HFFc6 (cell line): Measurements from ENCODE around the gene AKT3. TPM values are rescaled to one million over a fixed set of nuclear protein-coding genes. Genes with fewer than 3 reads are reported as not detected.
A peak's percentile ranks its signal among the peaks of the same experiment; 100 is the strongest.

ENCODE experiments used
- DNase-seq: peaks from one replicate; pipeline ENCODE4 v3.0.0-alpha.2; 2018
- H3K27ac Mint-ChIP-seq: 2 replicates; pipeline ENCODE4 v1.8.0; 2020; ENCODE audit warnings: mild to moderate bottlenecking, mixed read lengths
- H3K27me3 Mint-ChIP-seq: 2 replicates; pipeline ENCODE4 v1.8.0; 2021; ENCODE audit warnings: mild to moderate bottlenecking, moderate library complexity, mixed read lengths; ENCODE audit not compliant: insufficient read depth
- H3K36me3 Mint-ChIP-seq: 2 replicates; pipeline ENCODE4 v1.8.0; 2021; ENCODE audit warnings: low read depth, mixed read lengths
- H3K4me1 Mint-ChIP-seq: 2 replicates; pipeline ENCODE4 v1.8.0; 2020; ENCODE audit warnings: low read depth, mixed read lengths
- H3K4me3 Mint-ChIP-seq: 2 replicates; pipeline ENCODE4 v1.8.0; 2020; ENCODE audit warnings: mild to moderate bottlenecking, moderate library complexity, mixed read lengths
- H3K9me3 Mint-ChIP-seq: 2 replicates; pipeline ENCODE4 v1.8.0; 2020; ENCODE audit warnings: mild to moderate bottlenecking, mixed read lengths
- CTCF ChIP-seq: fragments of 200-600 bp; sonication (generic); IDR thresholded peaks from 2 replicates; pipeline ENCODE4 v1.5.0; 2021; ENCODE audit warnings: antibody characterized with exemption, mild to moderate bottlenecking
- total RNA-seq, 6 experiments: library from RNA; stranded (reverse); fragmentation: NEBNext Ultra II Directional; extraction: Animal tissue kit (Norgen Biotek cat#: 25700); gene quantifications; 2 replicates in 1 of 6; 3 replicates in 5 of 6; pipeline ENCODE4 v1.2.3, GENCODE V29; 2021

The AKT3 gene
- total RNA-seq, 6 experiments from 2014 or later = 66.8 to 85.4 (median 75.1) TPM

- peaks cover 86% of the 10 kb centered on the region for H3K4me1 Mint-ChIP-seq
- no peak for TF ChIP-seq CTCF
- H3K36me3 Mint-ChIP-seq = peaks cover 24% of the 10 kb centered on the region
- H3K9me3 Mint-ChIP-seq = no peaks in the 10 kb centered on the region
- H3K4me3 Mint-ChIP-seq = no peak overlapping the region
- DNase-seq = no peak
- H3K27ac Mint-ChIP-seq = no peak overlapping the region
- H3K27me3 Mint-ChIP-seq = no peaks in the 10 kb centered on the region
Observed at GRCh38 chr1:243723050-243723449, 127.0 kb downstream of the AKT3 start.

GRCh38 chr1:243719476-243719875 is 130.6 kb downstream of the AKT3 start:
- Mint-ChIP-seq H3K27ac (peak overlapping the region; percentile 76), H3K4me3 (peak overlapping the region; percentile 76), H3K36me3 (peaks cover 15% of the 10 kb centered on the region), H3K4me1 (peaks cover 95% of the 10 kb centered on the region), H3K27me3 (no peaks in the 10 kb centered on the region), H3K9me3 (no peaks in the 10 kb centered on the region)
- no peak for TF ChIP-seq CTCF
- DNase-seq = no peak

- Mint-ChIP-seq H3K27me3 (no peaks in the 10 kb centered on the region), H3K4me3 (peak overlapping the region; percentile 76), H3K27ac (peak overlapping the region; percentile 76), H3K9me3 (no peaks in the 10 kb centered on the region), H3K4me1 (peaks cover 95% of the 10 kb centered on the region), H3K36me3 (peaks cover 15% of the 10 kb centered on the region)
- DNase-seq = peak; percentile 70
- no peak for TF ChIP-seq CTCF
Observed at GRCh38 chr1:243718893-243719292, 131.2 kb downstream of the AKT3 start.

DNA sequence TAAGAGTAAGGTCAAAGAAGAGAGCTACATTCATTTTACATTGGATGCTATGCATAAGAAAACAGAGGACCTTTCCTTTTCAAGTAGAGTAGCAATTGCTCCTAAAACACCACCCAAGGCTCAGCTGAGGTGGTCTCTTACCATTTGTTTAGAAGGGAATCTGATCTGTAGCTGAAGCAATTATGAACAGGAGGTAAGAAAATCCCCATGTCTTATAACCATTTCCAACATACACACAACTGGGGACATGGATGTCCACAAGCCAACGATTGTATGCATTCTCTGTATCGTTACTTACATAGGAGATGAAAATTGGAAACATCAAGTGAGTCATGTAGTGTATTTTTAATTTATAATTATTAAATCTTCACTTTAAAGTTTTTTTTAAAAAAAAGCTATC is 132.0 kb downstream of the AKT3 start:
- H3K4me1 Mint-ChIP-seq = peaks cover 95% of the 10 kb centered on the region
- H3K27me3 Mint-ChIP-seq = no peaks in the 10 kb centered on the region
- no peaks in the 10 kb centered on the region for H3K9me3 Mint-ChIP-seq
- DNase-seq = no peak
- H3K36me3 Mint-ChIP-seq = peaks cover 10% of the 10 kb centered on the region
- no peak for TF ChIP-seq CTCF
- no peak overlapping the region for H3K4me3 Mint-ChIP-seq
- peak overlapping the region; percentile 57 for H3K27ac Mint-ChIP-seq

DNA sequence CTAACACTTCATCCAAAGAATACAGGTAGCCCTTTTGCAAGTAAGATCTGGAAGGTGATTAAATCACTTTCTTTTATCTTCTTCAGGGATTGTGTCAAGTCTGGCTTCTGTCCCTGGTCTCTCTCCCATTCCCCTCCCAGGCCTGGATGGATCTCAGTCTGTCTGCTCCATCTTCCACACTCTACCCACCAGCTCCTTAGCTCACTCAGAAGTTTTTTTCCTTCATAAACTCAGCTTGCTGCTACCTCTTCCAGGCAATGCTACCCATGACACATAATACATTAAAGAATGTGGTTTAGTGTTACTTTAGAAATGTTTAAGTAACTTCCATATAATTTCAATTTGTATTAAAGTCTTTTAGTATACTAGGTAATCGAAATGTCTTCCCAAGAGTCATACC is 133.1 kb downstream of the AKT3 start:
- TF ChIP-seq CTCF = no peak
- H3K27me3 Mint-ChIP-seq = no peaks in the 10 kb centered on the region
- H3K4me3 Mint-ChIP-seq = peak overlapping the region; percentile 38
- no peak for DNase-seq
- H3K36me3 Mint-ChIP-seq = peaks cover 10% of the 10 kb centered on the region
- peaks cover 94% of the 10 kb centered on the region for H3K4me1 Mint-ChIP-seq
- peak overlapping the region; percentile 78 for H3K27ac Mint-ChIP-seq
- H3K9me3 Mint-ChIP-seq = no peaks in the 10 kb centered on the region

- H3K4me3 Mint-ChIP-seq = peak overlapping the region; percentile 5; the same call in 1 of the 2 replicates
- TF ChIP-seq CTCF = no peak
- H3K36me3 Mint-ChIP-seq = peaks cover 4% of the 10 kb centered on the region; the same call in 1 of the 2 replicates
- H3K9me3 Mint-ChIP-seq = no peaks in the 10 kb centered on the region
- peaks cover 96% of the 10 kb centered on the region for H3K4me1 Mint-ChIP-seq
- DNase-seq = no peak
- H3K27me3 Mint-ChIP-seq = no peaks in the 10 kb centered on the region
- H3K27ac Mint-ChIP-seq = peak overlapping the region; percentile 2; the same call in 1 of the 2 replicates
Observed at GRCh38 chr1:243715285-243715684, 134.8 kb downstream of the AKT3 start.
